ENCODE data around the gene HOMER3. TPM values are rescaled to one million over a fixed set of nuclear protein-coding genes. Genes with fewer than 3 reads are reported as not detected.

The HOMER3 gene
- total and polyA plus RNA-seq, 2 of the 13 experiments (the other 11 are each of a cell fraction or from before 2014, with no cell fraction given), result 21.3 to 27.3 TPM

DNA sequence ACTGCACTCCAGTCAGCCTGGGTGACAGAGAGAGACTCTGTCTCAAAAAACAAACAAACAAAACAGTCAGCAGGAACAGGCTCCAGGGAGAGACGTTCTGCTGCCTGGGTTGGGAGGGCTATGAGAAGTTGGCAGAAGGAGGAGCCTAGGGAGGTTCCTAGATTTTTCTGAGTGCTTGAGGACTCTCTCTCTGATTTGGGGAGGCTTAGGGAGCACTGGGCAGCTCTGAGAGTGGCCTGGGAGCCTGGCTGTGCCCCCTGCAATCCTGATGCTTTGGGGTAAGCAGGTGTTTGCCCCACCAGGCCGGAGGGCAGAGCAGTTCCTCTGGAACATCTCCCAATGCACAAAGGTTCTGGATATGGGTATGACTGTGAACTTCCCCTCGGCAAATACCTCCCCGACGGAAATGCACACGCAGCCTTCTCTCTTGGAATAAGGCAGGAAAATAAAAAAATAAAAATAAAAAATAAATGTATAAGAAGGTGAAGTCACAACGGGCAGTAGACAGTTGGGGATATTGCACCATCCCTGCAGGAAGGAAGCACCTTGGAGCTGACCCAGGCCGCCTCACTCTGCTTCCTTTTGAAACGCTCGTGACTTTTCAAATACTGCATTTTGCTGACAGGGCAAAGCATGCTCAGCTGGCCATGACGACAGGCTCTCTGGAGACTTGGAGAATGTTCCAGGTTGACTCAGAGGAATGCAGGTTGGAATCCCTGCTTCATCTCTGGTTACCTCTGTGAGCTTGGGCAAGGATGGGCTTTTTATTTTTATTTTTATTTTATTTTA lies 26.5 kb upstream of the HOMER3 start (continued):
- TF ChIP-seq, protein P1, sequence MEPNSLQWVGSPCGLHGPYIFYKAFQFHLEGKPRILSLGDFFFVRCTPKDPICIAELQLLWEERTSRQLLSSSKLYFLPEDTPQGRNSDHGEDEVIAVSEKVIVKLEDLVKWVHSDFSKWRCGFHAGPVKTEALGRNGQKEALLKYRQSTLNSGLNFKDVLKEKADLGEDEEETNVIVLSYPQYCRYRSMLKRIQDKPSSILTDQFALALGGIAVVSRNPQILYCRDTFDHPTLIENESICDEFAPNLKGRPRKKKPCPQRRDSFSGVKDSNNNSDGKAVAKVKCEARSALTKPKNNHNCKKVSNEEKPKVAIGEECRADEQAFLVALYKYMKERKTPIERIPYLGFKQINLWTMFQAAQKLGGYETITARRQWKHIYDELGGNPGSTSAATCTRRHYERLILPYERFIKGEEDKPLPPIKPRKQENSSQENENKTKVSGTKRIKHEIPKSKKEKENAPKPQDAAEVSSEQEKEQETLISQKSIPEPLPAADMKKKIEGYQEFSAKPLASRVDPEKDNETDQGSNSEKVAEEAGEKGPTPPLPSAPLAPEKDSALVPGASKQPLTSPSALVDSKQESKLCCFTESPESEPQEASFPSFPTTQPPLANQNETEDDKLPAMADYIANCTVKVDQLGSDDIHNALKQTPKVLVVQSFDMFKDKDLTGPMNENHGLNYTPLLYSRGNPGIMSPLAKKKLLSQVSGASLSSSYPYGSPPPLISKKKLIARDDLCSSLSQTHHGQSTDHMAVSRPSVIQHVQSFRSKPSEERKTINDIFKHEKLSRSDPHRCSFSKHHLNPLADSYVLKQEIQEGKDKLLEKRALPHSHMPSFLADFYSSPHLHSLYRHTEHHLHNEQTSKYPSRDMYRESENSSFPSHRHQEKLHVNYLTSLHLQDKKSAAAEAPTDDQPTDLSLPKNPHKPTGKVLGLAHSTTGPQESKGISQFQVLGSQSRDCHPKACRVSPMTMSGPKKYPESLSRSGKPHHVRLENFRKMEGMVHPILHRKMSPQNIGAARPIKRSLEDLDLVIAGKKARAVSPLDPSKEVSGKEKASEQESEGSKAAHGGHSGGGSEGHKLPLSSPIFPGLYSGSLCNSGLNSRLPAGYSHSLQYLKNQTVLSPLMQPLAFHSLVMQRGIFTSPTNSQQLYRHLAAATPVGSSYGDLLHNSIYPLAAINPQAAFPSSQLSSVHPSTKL (CRISPR knock-in tag; IDR thresholded peaks at IDR 0.05), result peak; percentile 27; the same call in 1 of the 2 replicates
- TF ChIP-seq, protein P2, sequence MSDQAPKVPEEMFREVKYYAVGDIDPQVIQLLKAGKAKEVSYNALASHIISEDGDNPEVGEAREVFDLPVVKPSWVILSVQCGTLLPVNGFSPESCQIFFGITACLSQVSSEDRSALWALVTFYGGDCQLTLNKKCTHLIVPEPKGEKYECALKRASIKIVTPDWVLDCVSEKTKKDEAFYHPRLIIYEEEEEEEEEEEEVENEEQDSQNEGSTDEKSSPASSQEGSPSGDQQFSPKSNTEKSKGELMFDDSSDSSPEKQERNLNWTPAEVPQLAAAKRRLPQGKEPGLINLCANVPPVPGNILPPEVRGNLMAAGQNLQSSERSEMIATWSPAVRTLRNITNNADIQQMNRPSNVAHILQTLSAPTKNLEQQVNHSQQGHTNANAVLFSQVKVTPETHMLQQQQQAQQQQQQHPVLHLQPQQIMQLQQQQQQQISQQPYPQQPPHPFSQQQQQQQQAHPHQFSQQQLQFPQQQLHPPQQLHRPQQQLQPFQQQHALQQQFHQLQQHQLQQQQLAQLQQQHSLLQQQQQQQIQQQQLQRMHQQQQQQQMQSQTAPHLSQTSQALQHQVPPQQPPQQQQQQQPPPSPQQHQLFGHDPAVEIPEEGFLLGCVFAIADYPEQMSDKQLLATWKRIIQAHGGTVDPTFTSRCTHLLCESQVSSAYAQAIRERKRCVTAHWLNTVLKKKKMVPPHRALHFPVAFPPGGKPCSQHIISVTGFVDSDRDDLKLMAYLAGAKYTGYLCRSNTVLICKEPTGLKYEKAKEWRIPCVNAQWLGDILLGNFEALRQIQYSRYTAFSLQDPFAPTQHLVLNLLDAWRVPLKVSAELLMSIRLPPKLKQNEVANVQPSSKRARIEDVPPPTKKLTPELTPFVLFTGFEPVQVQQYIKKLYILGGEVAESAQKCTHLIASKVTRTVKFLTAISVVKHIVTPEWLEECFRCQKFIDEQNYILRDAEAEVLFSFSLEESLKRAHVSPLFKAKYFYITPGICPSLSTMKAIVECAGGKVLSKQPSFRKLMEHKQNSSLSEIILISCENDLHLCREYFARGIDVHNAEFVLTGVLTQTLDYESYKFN (CRISPR knock-in tag; conservative IDR thresholded peaks at IDR 0.05), result no peak

DNA sequence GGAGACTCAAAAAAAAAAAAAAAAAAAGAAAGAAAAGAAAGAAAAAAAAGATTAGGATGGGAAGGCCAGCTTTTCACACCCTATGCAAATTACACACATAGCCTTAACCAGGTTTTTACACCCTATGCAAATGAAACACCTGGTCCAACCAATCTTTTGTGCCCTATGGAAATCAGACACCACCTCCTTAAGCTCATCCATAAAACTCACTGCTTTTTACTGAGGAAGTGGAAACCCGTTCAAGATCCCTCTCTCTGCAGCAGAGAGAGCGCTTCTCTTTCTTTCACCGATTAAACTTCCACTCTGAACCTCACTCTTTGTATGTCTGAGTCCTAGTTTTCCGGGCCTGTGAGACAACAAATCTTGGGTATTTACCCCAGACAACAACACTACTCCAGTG lies 25.3 kb upstream of the HOMER3 start:
- Histone ChIP-seq H3K4me1 (ENCODE audit: insufficient read depth, low read length) (peaks cover 71% of the 10 kb centered on the region), H3K79me2 (ENCODE audit: insufficient read depth, low read length) (no peaks in the 10 kb centered on the region), H3K36me3 (replicated peaks in 1 of 2; ENCODE audit: control insufficient read depth in 1 of 2, insufficient read depth in 2 of 2, low read length in 2 of 2) (no peaks in the 10 kb centered on the region), H3K27me3 (ENCODE audit: control insufficient read depth in 1 of 2, insufficient read depth in 2 of 2, low read length in 2 of 2) (no peaks in the 10 kb centered on the region), H3K9me3 (ENCODE audit: low read length) (no peaks in the 10 kb centered on the region), H3K27ac (ENCODE audit: extremely low read length, insufficient read depth, low read length) (no peak overlapping the region), H3K4me2 (ENCODE audit: low read depth, low read length) (no peak overlapping the region), H3K4me3 (replicated peaks in 1 of 3; ENCODE audit: insufficient read depth in 1 of 3, low read depth in 2 of 3, low read length in 3 of 3) (no peak overlapping the region), H3K9ac (ENCODE audit: insufficient read depth, low read depth, low read length) (no peak overlapping the region), H2AFZ (ENCODE audit: low read length) (no peak overlapping the region), H4K20me1 (ENCODE audit: insufficient read depth, low read length) (no peaks in the 10 kb centered on the region)
- DNase-seq (ENCODE audit: low spot score), result no peak
- intact Hi-C loops (cut with micrococcal nuclease; ENCODE audit: unreplicated experiment), result no loop called here
- POLR2A ChIA-PET, result interaction anchor here (0.7 kb wide), 2 partner anchors 91 to 477 kb away, joined by 3 to 5 read pairs; no protein-coding TSS in a partner anchor
- no peak for ATAC-seq
- 16% methylated on average over 4 of the region's 4 CpGs for WGBS (ENCODE audit: low lambda C conversion rate)
- CTCF ChIA-PET (ENCODE audit: low intra/inter-chr PET ratio, low total read pairs), result no interaction called here
- in situ Hi-C loops (cut with HindIII; ENCODE audit: extremely low pct_ligation_motif_present, low pct_unique_long_range_greater_than_20kb), result no loop called here
- no peak for FAIRE-seq
- no TSS peak for BruUV-seq (replicated peaks)
- TF ChIP-seq ZNF563 (CRISPR knock-in tag; IDR thresholded peaks at IDR 0.05), result no peak
- no peak for TF ChIP-seq BRCA1 (CRISPR knock-in tag; IDR thresholded peaks at IDR 0.05)
- TF ChIP-seq, protein P3, sequence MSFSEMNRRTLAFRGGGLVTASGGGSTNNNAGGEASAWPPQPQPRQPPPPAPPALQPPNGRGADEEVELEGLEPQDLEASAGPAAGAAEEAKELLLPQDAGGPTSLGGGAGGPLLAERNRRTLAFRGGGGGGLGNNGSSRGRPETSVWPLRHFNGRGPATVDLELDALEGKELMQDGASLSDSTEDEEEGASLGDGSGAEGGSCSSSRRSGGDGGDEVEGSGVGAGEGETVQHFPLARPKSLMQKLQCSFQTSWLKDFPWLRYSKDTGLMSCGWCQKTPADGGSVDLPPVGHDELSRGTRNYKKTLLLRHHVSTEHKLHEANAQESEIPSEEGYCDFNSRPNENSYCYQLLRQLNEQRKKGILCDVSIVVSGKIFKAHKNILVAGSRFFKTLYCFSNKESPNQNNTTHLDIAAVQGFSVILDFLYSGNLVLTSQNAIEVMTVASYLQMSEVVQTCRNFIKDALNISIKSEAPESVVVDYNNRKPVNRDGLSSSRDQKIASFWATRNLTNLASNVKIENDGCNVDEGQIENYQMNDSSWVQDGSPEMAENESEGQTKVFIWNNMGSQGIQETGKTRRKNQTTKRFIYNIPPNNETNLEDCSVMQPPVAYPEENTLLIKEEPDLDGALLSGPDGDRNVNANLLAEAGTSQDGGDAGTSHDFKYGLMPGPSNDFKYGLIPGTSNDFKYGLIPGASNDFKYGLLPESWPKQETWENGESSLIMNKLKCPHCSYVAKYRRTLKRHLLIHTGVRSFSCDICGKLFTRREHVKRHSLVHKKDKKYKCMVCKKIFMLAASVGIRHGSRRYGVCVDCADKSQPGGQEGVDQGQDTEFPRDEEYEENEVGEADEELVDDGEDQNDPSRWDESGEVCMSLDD (CRISPR knock-in tag; IDR thresholded peaks at IDR 0.05; ENCODE audit: borderline replicate concordance), result no peak
- no peak for TF ChIP-seq NR2C2 (CRISPR knock-in tag; IDR thresholded peaks at IDR 0.05; ENCODE audit: borderline replicate concordance)
- no peak for TF ChIP-seq ZNF777 (CRISPR knock-in tag; IDR thresholded peaks at IDR 0.05)
- no peak for TF ChIP-seq ZNF432 (CRISPR knock-in tag; IDR thresholded peaks at IDR 0.05; ENCODE audit: borderline replicate concordance)
- TF ChIP-seq KAT2B (IDR thresholded peaks at IDR 0.05; ENCODE audit: borderline replicate concordance, low read depth, low read length), result no peak
- no peak for TF ChIP-seq FOXK2 (IDR thresholded peaks at IDR 0.05)
- no peak for TF ChIP-seq PRMT3 (CRISPR knock-in tag; IDR thresholded peaks at IDR 0.05; ENCODE audit: borderline replicate concordance, low read depth)
- TF ChIP-seq ELF1 (CRISPR knock-in tag; IDR thresholded peaks at IDR 0.05), result no peak
